Small intestine (tissue), 7 donors: ENCODE data around the gene SIK3. TPM values are rescaled to one million over a fixed set of nuclear protein-coding genes. Genes with fewer than 3 reads are reported as not detected.
A peak's percentile ranks its signal among the peaks of the same experiment; 100 is the strongest.

Experiments used
- DNase-seq, 2 donors: peaks; one replicate each; pipeline versions ENCODE4 v3.0.0 to v3.0.0-alpha.2; 2013
- FAIRE-seq: peaks from 2 replicates; lab custom pipeline; 2012; peaks lifted over from hg19 to GRCh38; lab: Jason Lieb, UNC
- H3K27ac ChIP-seq, 3 donors: one replicate each; pipeline ENCODE4 v1.5.1; 2013; ENCODE audit warnings: low read length in 2 of 3, mild to moderate bottlenecking in 2 of 3, control low read depth in 1 of 3, inconsistent platforms in 1 of 3, low read depth in 1 of 3, moderate library complexity in 1 of 3
- H3K27me3 ChIP-seq, 3 donors: one replicate each; pipeline ENCODE4 v1.6.1; 2013; ENCODE audit warnings: low read length in 3 of 3, inconsistent platforms in 1 of 3; ENCODE audit not compliant: control insufficient read depth in 3 of 3, insufficient read depth in 3 of 3
- H3K36me3 ChIP-seq, 3 donors: one replicate each; pipeline ENCODE4 v1.6.1; 2013; ENCODE audit warnings: low read length in 3 of 3, inconsistent platforms in 1 of 3, low read depth in 1 of 3, mild to moderate bottlenecking in 1 of 3, moderate library complexity in 1 of 3; ENCODE audit not compliant: control insufficient read depth in 3 of 3, insufficient read depth in 2 of 3
- H3K4me1 ChIP-seq, 3 donors: one replicate each; pipeline ENCODE4 v1.6.1; 2013; ENCODE audit warnings: low read length in 2 of 3, inconsistent platforms in 1 of 3, low read depth in 1 of 3, mild to moderate bottlenecking in 1 of 3, moderate library complexity in 1 of 3; ENCODE audit not compliant: control insufficient read depth in 3 of 3, insufficient read depth in 2 of 3
- H3K4me3 ChIP-seq, 3 donors: one replicate each; pipeline ENCODE4 v1.5.1; 2013; ENCODE audit warnings: low read length in 3 of 3, control low read depth in 1 of 3, inconsistent platforms in 1 of 3, low read depth in 1 of 3, mild to moderate bottlenecking in 1 of 3, moderate library complexity in 1 of 3
- H3K9me3 ChIP-seq, 2 donors: one replicate each; pipeline ENCODE4 v1.6.1; 2013; ENCODE audit warnings: low read depth in 1 of 2, low read length in 1 of 2; ENCODE audit not compliant: control insufficient read depth in 2 of 2, insufficient read depth in 1 of 2
- WGBS, 3 donors: extraction: QIAGEN DNeasy Blood & Tissue Kit; methylation state at CpG; one replicate each; pipeline ENCODE4 v1.1.7; 2013; 5-methylcytosine and 5-hydroxymethylcytosine counted together
- polyA plus RNA-seq, 4 donors: library from polyadenylated mRNA; stranded (reverse) in 3 of 4; unstranded in 1 of 4; fragments of 200-250 nt in 3 of 4; fragments of 120-200 nt in 1 of 4; gene quantifications; one replicate each; pipeline versions ENCODE4 v1.2.1 to v1.2.3, GENCODE V29; 2013
- donor health status: healthy with polysubstance abuse.
- donor health status: control.
- donor health status: control.
- donor health status: Bipolar disorder and iron deficiency.
- donor health status: healthy.

Gene SIK3
- polyA plus RNA-seq, 4 donors, result 4.9 to 35.3 (median 9.0) TPM

- H3K9me3 ChIP-seq, result no peaks in the 10 kb centered on the region
- WGBS, 3 donors, result 51 to 77% (median 73%) methylated on average over 2 of the region's 2 CpGs
- peak overlapping the region in 2 of 3 donors; percentile 76 to 90 for H3K27ac ChIP-seq
- DNase-seq, result peak; percentile 33 to 55
- no peak for FAIRE-seq
- no peaks in the 10 kb centered on the region for H3K27me3 ChIP-seq
- peaks cover 8 to 31% (median 15%) of the 10 kb centered on the region in 3 donors for H3K4me1 ChIP-seq
- no peak overlapping the region for H3K4me3 ChIP-seq
- no peaks in the 10 kb centered on the region for H3K36me3 ChIP-seq
Measured at GRCh38 chr11:117099696-117100095, 1.5 kb upstream of the SIK3 start.

GRCh38 chr11:117097389-117098268 is 599 bp downstream of the SIK3 start:
- no peak for FAIRE-seq
- peak; percentile 26 to 77 for DNase-seq
- peaks cover 8 to 33% (median 16%) of the 10 kb centered on the region in 3 donors for H3K4me1 ChIP-seq
- peak overlapping the region; percentile 80 to 100 (median 96) for H3K4me3 ChIP-seq
- no peaks in the 10 kb centered on the region for H3K9me3 ChIP-seq
- peak overlapping the region; percentile 89 to 97 (median 90) for H3K27ac ChIP-seq
- no peaks in the 10 kb centered on the region for H3K27me3 ChIP-seq
- WGBS, 3 donors, result 0 to 1% (median 1%) methylated on average over 35 to 65 of the region's 65 CpGs
- H3K36me3 ChIP-seq, result no peaks in the 10 kb centered on the region

GRCh38 chr11:117097014-117097388 is 1.2 kb downstream of the SIK3 start:
- no peak for FAIRE-seq
- peak overlapping the region; percentile 89 to 97 (median 90) for H3K27ac ChIP-seq
- DNase-seq, result peak in 1 of 2 donors; percentile 34
- H3K4me3 ChIP-seq, result peak overlapping the region in 2 of 3 donors; percentile 80 to 100
- no peaks in the 10 kb centered on the region for H3K9me3 ChIP-seq
- H3K27me3 ChIP-seq, result no peaks in the 10 kb centered on the region
- H3K36me3 ChIP-seq, result no peaks in the 10 kb centered on the region
- WGBS, 3 donors, result 32 to 48% (median 40%) methylated on average over 6 of the region's 6 CpGs
- peaks cover 8 to 33% (median 16%) of the 10 kb centered on the region in 3 donors for H3K4me1 ChIP-seq

- peaks cover 0 to 2% (median 0%) of the 10 kb centered on the region in 3 donors for H3K36me3 ChIP-seq
- H3K4me1 ChIP-seq, result peaks cover 8 to 33% (median 16%) of the 10 kb centered on the region in 3 donors
- peak overlapping the region in 2 of 3 donors; percentile 90 to 97 for H3K27ac ChIP-seq
- DNase-seq (peak; percentile 24 to 66), FAIRE-seq (no peak)
- no peaks in the 10 kb centered on the region for H3K27me3 ChIP-seq
- peak overlapping the region in 2 of 3 donors; percentile 16 to 80 for H3K4me3 ChIP-seq
- WGBS, 3 donors, result 25 to 37% (median 37%) methylated on average over 6 of the region's 6 CpGs
- H3K9me3 ChIP-seq, result no peaks in the 10 kb centered on the region
Measured at GRCh38 chr11:117096201-117096991, 1.8 kb downstream of the SIK3 start.

- H3K4me3 ChIP-seq, result no peak overlapping the region
Measured at GRCh38 chr11:117095284-117096161, 2.7 kb downstream of the SIK3 start.

GRCh38 chr11:117094776-117095175 is 3.5 kb downstream of the SIK3 start:
- peaks cover 8 to 33% (median 22%) of the 10 kb centered on the region in 3 donors for H3K4me1 ChIP-seq
- H3K27ac ChIP-seq, result peak overlapping the region in 1 of 3 donors; percentile 59

More at GRCh38 chr11:117095284-117096161, 2.7 kb downstream of the SIK3 start:
- H3K36me3 ChIP-seq, result peaks cover 0 to 2% (median 0%) of the 10 kb centered on the region in 3 donors
- FAIRE-seq (no peak), DNase-seq (peak in 1 of 2 donors; percentile 33)
- 41 to 49% (median 41%) methylated on average over 9 of the region's 9 CpGs for whole genome bisulfite sequencing, 3 donors
- peaks cover 8 to 33% (median 16%) of the 10 kb centered on the region in 3 donors for H3K4me1 ChIP-seq
- H3K27me3 ChIP-seq, result no peaks in the 10 kb centered on the region
- peak overlapping the region; percentile 14 to 90 (median 71) for H3K27ac ChIP-seq
- H3K9me3 ChIP-seq, result no peaks in the 10 kb centered on the region

GRCh38 chr11:117092951-117093590 is 5.2 kb downstream of the SIK3 start:
- no peak for FAIRE-seq

More at GRCh38 chr11:117094776-117095175, 3.5 kb downstream of the SIK3 start:
- Histone ChIP-seq H3K27me3 (no peaks in the 10 kb centered on the region), H3K36me3 (peaks cover 0 to 2% (median 0%) of the 10 kb centered on the region in 3 donors), H3K4me3 (no peak overlapping the region), H3K9me3 (no peaks in the 10 kb centered on the region)
- FAIRE-seq (no peak), DNase-seq (no peak)
- WGBS, 3 donors, result 44 to 65% (median 46%) methylated on average over 4 of the region's 4 CpGs

More at GRCh38 chr11:117092951-117093590, 5.2 kb downstream of the SIK3 start:
- H3K36me3 ChIP-seq, result peaks cover 0 to 2% (median 0%) of the 10 kb centered on the region in 3 donors
- H3K27me3 ChIP-seq, result no peaks in the 10 kb centered on the region
- no peak for DNase-seq
- H3K9me3 ChIP-seq, result no peaks in the 10 kb centered on the region
- WGBS, 3 donors, result 41 to 50% (median 47%) methylated on average over 5 of the region's 5 CpGs
- no peak overlapping the region for H3K4me3 ChIP-seq
- H3K27ac ChIP-seq, result no peak overlapping the region
- peaks cover 8 to 22% (median 21%) of the 10 kb centered on the region in 3 donors for H3K4me1 ChIP-seq
